ENCODE measurements around the gene MAGED4.

GRCh38 chrX:52166840-52167239, 17.8 kb upstream of the MAGED4 start:
- TF ChIP-seq TEAD4 (CRISPR knock-in tag; IDR thresholded peaks at IDR 0.05) (no peak), SP1 (CRISPR knock-in tag; conservative IDR thresholded peaks at IDR 0.05) (no peak), GABPB1 (CRISPR knock-in tag; IDR thresholded peaks at IDR 0.05) (no peak), TP53 (CRISPR knock-in tag; IDR thresholded peaks at IDR 0.05) (no peak), ESRRA (CRISPR knock-in tag; IDR thresholded peaks at IDR 0.05; ENCODE audit: borderline replicate concordance) (no peak), HMGXB4 (CRISPR knock-in tag; IDR thresholded peaks at IDR 0.05) (no peak), CBFB (CRISPR knock-in tag; IDR thresholded peaks at IDR 0.05; ENCODE audit: low read depth) (no peak), ATF6 (CRISPR knock-in tag; IDR thresholded peaks at IDR 0.05) (no peak), MYBL2 (CRISPR knock-in tag; IDR thresholded peaks at IDR 0.05) (no peak), ZNF416 (CRISPR knock-in tag; IDR thresholded peaks at IDR 0.05) (no peak)
- TF ChIP-seq, protein P1, sequence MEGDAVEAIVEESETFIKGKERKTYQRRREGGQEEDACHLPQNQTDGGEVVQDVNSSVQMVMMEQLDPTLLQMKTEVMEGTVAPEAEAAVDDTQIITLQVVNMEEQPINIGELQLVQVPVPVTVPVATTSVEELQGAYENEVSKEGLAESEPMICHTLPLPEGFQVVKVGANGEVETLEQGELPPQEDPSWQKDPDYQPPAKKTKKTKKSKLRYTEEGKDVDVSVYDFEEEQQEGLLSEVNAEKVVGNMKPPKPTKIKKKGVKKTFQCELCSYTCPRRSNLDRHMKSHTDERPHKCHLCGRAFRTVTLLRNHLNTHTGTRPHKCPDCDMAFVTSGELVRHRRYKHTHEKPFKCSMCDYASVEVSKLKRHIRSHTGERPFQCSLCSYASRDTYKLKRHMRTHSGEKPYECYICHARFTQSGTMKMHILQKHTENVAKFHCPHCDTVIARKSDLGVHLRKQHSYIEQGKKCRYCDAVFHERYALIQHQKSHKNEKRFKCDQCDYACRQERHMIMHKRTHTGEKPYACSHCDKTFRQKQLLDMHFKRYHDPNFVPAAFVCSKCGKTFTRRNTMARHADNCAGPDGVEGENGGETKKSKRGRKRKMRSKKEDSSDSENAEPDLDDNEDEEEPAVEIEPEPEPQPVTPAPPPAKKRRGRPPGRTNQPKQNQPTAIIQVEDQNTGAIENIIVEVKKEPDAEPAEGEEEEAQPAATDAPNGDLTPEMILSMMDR (IDR thresholded peaks at IDR 0.05), result no peak
- TF ChIP-seq, protein P2, sequence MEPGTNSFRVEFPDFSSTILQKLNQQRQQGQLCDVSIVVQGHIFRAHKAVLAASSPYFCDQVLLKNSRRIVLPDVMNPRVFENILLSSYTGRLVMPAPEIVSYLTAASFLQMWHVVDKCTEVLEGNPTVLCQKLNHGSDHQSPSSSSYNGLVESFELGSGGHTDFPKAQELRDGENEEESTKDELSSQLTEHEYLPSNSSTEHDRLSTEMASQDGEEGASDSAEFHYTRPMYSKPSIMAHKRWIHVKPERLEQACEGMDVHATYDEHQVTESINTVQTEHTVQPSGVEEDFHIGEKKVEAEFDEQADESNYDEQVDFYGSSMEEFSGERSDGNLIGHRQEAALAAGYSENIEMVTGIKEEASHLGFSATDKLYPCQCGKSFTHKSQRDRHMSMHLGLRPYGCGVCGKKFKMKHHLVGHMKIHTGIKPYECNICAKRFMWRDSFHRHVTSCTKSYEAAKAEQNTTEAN (CRISPR knock-in tag; IDR thresholded peaks at IDR 0.05), result no peak
- TF ChIP-seq, protein P3, sequence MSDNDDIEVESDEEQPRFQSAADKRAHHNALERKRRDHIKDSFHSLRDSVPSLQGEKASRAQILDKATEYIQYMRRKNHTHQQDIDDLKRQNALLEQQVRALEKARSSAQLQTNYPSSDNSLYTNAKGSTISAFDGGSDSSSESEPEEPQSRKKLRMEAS (CRISPR knock-in tag; IDR thresholded peaks at IDR 0.05), result no peak
- TF ChIP-seq, protein P4, sequence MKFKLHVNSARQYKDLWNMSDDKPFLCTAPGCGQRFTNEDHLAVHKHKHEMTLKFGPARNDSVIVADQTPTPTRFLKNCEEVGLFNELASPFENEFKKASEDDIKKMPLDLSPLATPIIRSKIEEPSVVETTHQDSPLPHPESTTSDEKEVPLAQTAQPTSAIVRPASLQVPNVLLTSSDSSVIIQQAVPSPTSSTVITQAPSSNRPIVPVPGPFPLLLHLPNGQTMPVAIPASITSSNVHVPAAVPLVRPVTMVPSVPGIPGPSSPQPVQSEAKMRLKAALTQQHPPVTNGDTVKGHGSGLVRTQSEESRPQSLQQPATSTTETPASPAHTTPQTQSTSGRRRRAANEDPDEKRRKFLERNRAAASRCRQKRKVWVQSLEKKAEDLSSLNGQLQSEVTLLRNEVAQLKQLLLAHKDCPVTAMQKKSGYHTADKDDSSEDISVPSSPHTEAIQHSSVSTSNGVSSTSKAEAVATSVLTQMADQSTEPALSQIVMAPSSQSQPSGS (CRISPR knock-in tag; IDR thresholded peaks at IDR 0.05; ENCODE audit: borderline replicate concordance, low read depth), result no peak

All from WTC11 (cell line).